ENCODE results near the gene LYST. TPM values are rescaled to one million over a fixed set of nuclear protein-coding genes. Genes with fewer than 3 reads are reported as not detected.
A peak's percentile ranks its signal among the peaks of the same experiment; 100 is the strongest.

Gene LYST
- total RNA-seq, 1 donor from 2014 or later, result 69.7 TPM

DNA sequence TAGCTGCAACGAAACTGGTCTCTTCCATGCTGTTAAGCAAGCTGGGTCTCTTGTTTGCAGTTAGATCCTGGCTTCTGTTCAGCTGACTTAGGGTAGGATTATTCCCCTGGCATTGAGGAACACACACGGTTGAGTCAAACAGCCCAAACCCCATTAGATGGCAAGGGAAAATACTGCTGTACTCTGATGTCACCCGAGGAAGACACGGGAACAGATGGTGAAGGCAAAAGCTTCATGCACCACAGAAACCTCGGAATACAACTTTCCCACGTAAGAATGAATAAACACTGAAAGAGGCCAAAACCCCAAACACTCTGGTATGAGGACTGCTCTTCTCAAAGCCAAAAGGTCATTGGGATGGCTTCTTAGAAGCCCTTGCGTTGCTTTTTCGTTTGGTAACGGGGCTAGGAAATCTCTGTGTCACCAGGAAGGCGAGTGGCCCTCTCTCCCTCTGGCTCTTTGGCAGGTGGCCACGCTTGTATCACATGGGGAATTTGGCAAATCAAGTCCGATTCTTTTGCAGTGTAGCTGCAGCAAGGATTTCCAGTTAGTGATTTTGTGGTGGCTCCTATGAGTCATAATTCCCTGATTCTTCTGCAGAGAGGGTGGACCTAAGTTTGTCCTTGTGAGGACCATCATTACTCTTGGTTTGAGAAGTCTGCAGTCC is 16.7 kb upstream of the LYST start:
- peak; percentile 77 for DNase-seq

GRCh38 chr1:235882816-235883215 is 16.1 kb upstream of the LYST start:
- no peak for DNase-seq

DNA sequence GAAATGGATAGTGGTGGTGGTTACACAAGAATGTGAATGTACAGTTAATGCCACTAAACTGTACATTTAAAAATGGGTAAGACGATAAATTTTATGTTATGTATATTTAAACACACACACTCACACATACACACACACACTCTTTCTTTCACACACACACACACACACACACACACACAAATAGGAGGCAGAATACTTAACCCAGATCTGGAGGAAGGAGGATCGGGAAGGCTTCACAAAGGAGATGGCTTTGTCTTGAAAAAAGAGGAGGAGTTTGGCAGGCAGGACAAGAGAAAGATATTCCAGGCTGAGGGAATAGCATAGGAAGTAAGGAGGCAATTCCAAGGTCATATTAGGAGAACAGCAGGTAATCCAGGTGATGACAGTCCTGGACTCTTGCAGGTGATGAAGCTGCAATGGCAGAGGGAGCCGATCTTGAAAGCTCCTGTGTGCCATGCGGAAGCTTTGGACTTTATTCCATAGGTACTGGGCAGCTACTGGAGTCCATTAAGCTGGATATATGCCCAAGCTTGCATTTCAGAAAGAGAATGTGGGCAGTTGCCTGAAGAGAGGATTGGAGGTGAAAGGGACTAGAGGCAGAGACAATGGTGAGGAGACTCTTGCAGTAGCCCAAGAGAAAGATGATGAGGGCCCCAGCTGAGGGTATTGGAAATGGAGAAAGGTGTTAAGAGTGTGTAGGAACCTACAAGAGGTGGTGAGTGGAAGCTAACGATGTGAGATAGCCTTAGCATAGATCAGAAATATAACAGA is 15.4 kb upstream of the LYST start:
- no peak for DNase-seq

GRCh38 chr1:235878082-235878811 is 11.5 kb upstream of the LYST start:
- DNase-seq, result no peak

DNA sequence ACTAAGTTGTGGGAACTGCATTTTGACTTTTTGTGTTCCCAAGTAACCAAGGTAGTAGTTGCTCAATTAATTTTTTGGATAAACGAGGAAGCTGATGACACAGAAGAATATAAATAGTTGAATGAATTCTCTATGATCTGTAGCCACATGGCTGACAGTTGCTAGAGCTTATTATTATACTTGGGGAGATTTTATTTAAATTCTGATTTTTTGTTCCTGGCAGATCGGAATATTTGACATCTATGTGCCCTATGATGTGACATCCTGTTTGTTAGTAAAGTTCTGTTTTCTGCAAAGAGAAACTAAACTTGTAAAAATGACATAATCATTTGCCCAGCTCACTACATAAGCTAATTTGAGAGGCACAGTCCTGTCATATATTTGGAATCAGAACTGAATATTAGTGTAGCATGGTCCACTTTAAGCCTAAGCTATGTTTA is 9.7 kb upstream of the LYST start:
- DNase-seq, result no peak

DNA sequence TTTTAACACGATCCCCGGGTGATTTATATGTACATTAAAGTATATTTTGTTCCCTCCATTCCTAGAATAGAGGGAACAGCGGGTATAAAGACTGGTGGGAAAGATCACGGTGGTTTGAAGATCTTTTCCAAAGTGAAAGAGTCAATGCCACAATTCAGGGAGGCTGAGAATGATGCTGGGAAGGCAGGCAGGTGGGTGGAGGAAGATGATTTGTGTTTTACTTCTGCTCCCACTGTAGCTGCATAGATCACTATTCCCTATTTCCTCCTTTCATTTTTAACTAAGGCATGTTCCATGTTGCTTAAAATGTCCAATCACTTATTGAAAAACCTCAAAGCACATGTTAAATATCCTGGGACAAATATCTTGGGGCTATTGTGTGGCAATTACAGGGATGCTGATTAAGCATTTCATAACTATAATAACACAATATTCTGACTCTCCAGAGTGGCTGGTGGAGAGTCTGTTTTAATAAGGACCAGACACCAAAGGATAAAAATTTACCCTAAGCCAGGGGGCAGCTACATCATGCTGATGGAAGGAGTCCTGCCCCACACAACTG is 8.4 kb upstream of the LYST start:
- no peak for DNase-seq

DNA sequence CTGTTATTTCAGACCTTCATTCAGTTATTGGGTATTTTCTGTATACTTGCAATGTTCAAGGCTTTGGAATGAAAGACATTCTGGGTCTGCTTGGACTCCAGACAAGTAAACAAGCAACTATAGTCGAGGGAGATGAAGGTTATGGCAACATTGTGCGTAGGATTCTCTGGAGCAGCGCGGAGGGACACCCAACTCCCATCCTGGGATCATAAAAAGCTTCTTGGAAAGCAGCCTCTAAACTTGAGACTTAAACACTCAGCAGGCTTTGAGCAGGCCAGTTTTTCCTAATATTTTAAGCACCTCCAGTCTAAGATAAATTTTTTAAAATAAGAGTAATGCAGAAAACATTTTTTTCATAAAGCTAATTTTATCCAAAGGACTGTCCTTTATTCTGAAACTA is 7.6 kb upstream of the LYST start:
- no peak for DNase-seq

DNA sequence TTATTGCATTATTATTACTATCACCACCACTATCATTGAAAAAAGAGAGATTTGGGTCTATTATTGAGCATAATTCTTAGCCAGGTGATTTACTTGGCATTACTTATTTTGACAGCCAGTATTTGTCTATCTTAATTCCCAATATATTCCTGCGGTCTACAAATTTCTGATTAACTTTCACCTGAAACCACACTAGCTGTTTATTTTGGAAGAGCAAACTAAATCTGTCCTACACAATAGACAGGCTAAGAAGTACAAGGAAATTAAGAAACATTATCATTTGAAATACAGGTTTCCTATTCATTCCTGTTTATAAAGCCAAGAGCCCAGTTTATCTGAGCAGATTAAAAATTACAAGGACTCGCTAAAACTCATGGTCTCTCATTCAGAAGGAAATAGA is 6.9 kb upstream of the LYST start:
- DNase-seq, result no peak

DNA sequence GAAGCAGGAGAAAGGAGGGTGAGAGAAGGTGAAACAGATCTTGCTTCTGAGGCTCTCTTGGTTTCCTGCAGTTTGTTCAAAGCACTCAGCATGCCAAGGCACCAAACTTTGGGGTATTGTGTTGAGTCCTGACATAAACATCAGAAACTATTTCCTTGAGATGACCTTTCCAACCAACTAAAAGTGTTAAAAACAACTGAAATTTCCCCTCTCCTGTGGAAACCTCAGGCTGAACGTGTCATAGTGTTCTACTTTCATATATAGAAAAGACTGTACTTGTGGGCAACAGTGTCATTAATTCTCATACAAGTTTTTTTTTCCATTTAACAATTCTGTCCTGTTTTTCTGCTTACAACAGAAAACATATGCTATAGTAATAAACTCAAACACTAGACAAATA is 6.3 kb upstream of the LYST start:
- DNase-seq, result no peak

DNA sequence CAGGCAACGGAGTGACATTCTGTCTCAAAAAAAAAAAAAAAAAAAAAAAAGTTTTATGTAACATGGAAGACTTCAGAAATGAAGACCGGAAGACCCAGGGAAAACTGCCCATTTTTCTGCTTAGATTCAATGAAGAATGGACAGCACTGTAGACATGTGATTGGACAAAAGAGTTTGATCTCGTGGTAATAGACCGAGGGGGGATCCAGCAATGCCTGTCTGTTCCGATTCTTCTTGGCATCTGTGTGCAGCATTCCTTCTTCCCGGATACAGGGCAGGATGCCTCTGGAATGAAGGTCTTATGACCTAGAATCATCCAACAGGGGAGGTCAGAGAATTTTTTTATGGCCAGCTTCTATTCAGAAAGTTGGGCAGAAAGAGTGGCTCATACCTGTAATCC is 5.6 kb upstream of the LYST start:
- DNase-seq, result no peak

GRCh38 chr1:235867903-235868469 is 1.3 kb upstream of the LYST start:
- no peak for DNase-seq

DNA sequence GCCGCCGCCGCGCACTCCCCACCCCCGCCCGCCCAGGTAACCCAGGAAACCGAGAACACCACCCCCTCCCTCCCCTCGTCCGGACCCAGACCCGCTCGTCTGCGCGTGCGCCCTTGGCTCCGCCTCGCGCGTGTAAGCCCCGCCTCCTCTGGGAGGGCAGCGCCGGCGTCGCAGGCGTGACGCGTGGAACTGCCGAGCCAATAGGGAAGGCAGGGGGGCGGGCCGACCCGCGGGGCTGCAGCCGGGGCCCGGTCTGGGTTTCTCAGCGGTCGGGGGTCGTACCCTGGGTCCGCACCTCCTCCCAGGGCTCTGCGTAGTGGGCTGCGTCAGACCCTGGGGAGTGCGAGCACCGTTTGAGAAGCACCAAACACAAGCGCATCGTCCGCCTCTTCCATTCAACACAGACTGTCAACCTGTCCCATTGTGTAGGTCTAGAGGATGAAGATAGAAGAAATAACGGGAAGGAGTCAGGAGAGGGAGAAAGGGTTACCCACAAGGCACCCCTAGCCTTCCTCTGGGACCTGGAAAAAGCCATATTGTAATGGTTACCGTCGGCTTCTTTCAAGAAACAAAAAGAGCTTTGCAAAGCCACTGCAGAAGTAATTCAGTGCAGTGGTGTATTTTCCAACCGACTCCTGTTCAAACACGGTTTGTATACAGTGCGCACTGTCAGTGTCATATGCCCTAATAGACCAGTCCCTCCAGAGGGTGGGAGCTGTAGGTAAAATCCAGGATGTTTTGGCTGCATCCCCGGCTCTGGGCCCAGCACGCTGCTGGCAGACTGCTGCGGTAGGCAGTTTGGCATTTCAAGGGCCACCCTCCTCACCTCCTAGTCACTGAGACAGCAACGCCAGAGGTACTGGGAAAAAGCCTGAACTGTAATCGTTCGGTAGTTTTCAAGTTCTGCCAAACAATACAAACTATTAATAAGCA is 473 bp upstream of the LYST start:
- DNase-seq, result peak; percentile 96

- DNase-seq, result no peak
Observed at GRCh38 chr1:235865565-235866204, 1.0 kb downstream of the LYST start.

- DNase-seq, result no peak
Observed at GRCh38 chr1:235864931-235865525, 1.7 kb downstream of the LYST start.

- DNase-seq, result no peak
Observed at GRCh38 chr1:235864469-235864868, 2.2 kb downstream of the LYST start.

- no peak for DNase-seq
Observed at GRCh38 chr1:235863699-235864093, 3.0 kb downstream of the LYST start.

GRCh38 chr1:235861857-235862256 is 4.8 kb downstream of the LYST start:
- DNase-seq, result no peak

DNA sequence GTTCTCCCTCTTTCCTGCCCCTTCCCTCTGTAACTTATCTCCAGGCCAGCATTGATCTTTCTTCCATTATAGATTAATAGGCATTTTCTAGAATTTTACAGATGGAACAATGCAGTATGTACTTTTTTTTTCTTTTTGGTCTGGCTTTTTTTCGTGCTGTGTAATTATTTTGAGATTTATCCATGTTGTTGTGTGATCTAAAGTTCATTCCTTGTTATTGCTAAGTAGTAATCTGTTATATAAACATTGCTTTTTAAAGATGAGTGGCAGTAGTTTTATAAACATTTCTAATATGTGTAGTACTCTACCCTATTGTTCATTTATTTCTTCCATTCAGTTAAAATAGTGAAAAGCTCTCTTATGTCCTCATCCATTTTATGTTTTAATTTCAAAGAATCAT is 5.9 kb downstream of the LYST start:
- no peak for DNase-seq

DNA sequence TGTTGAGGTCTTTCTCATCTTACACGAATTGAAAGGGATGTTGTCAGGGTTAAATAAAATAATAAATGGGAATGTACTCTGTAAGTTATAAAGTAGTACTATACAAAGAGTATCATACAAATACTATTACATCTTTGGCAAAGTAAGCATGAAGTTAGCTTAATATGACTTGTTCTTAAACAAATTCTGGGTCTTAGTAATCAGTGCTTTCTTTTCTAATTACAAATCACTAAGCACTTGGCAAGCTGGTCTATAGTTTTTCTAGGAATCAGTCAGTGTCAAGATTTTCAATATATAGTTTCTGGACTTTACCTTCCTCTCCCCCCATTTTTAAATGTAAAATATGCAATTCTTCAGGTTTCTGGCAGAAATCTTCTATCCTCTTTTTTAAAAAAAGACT is 6.9 kb downstream of the LYST start:
- no peak for DNase-seq

DNA sequence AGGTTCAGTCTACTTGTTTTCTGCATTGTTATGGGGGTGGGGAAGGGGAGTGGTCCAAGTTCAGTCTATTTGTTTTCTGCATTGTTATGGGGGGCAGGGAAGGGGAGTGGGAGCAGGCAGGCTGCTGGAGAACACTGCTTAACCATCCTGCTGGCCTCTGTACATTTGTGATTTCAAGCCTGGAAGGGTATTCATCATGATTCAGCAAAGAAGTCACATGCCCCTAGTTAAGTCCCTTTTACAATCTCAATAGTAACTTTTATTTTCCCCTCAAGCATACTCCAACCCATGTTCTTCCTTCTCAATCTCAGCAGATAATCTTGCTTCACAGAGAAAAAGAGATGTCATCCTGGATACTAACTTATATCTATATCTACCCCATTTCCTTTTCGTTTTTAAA is 7.9 kb downstream of the LYST start:
- no peak for DNase-seq

- DNase-seq, result no peak
Observed at GRCh38 chr1:235857756-235858155, 8.9 kb downstream of the LYST start.

Data from occipital lobe (tissue), 2 donors.